H1 (cell line): ENCODE data around the gene TEAD1. TPM values are rescaled to one million over a fixed set of nuclear protein-coding genes. Genes with fewer than 3 reads are reported as not detected.

Source experiments
- CTCF ChIA-PET: fragments of 300-600 bp; sonication (Branson Sonifier 250); formaldehyde crosslinking; loops from one replicate; lab custom pipeline; 2021; ENCODE audit not compliant: partially characterized antibody; lab: Charles Lee
- POLR2A ChIA-PET: fragments of 300-600 bp; sonication (Branson Sonifier 250); formaldehyde crosslinking; loops from one replicate; lab custom pipeline; 2021; ENCODE audit warnings: inconsistent platforms; ENCODE audit not compliant: partially characterized antibody; lab: Charles Lee
- DNase-seq, 2 experiments: peaks; one replicate each; pipeline versions ENCODE4 v3.0.0 to v3.0.0-alpha.2; 2010 to 2022; ENCODE audit warnings: low spot score in 2 of 2, low read depth in 1 of 2, mixed read lengths in 1 of 2
- FAIRE-seq: peaks from 2 replicates; lab custom pipeline; 2011; peaks lifted over from hg19 to GRCh38; lab: Jason Lieb, UNC
- H2AFZ ChIP-seq: 2 replicates; pipeline ENCODE4 v1.8.1; 2012; ENCODE audit warnings: low read length, inconsistent platforms
- H2AK5ac ChIP-seq: 2 replicates; pipeline ENCODE4 v1.6.1; 2013; ENCODE audit warnings: low read depth, low read length
- H2BK120ac ChIP-seq: replicated peaks from 2 replicates; pipeline ENCODE3; 2013; ENCODE audit warnings: low read depth, low read length, inconsistent platforms
- H2BK12ac ChIP-seq: 2 replicates; pipeline ENCODE4 v1.6.1; 2013; ENCODE audit warnings: low read depth, low read length
- H2BK15ac ChIP-seq: 2 replicates; pipeline ENCODE4 v1.6.1; 2013; ENCODE audit warnings: low read length
- H2BK20ac ChIP-seq: 2 replicates; pipeline ENCODE4 v1.6.1; 2013; ENCODE audit warnings: low read length
- H2BK5ac ChIP-seq: 2 replicates; pipeline ENCODE4 v1.6.1; 2013; ENCODE audit warnings: low read depth, low read length
- H3K14ac ChIP-seq: 2 replicates; pipeline ENCODE4 v1.6.1; 2013; ENCODE audit warnings: inconsistent platforms; ENCODE audit not compliant: insufficient read length
- H3K18ac ChIP-seq: 2 replicates; pipeline ENCODE4 v1.6.1; 2013; ENCODE audit warnings: low read length; ENCODE audit errors: extremely low read depth
- H3K23ac ChIP-seq: 2 replicates; pipeline ENCODE4 v1.6.1; 2013; ENCODE audit warnings: inconsistent platforms; ENCODE audit not compliant: insufficient read length
- H3K23me2 ChIP-seq: 2 replicates; pipeline ENCODE4 v1.6.1; 2013; ENCODE audit warnings: low read depth, low read length
- H3K27ac ChIP-seq: 2 replicates; pipeline ENCODE4 v1.6.1; 2011; ENCODE audit warnings: low read depth, low read length, inconsistent platforms
- H3K27me3 ChIP-seq, 4 experiments: replicated peaks in 1 of 4; 1 replicate in 1 of 4; 2 replicates in 3 of 4; pipeline versions ENCODE4 v1.6.1 to v1.8.1; 2011 to 2013; ENCODE audit warnings: low read length in 3 of 4, mild to moderate bottlenecking in 3 of 4, inconsistent platforms in 2 of 4, mixed read lengths in 2 of 4, moderate library complexity in 1 of 4; ENCODE audit not compliant: control insufficient read depth in 3 of 4, insufficient read depth in 3 of 4; ENCODE audit errors: extremely low read depth in 1 of 4
- H3K36me3 ChIP-seq, 4 experiments: 2 replicates each; pipeline versions ENCODE4 v1.6.1 to v1.8.1; 2011 to 2013; ENCODE audit warnings: mild to moderate bottlenecking in 4 of 4, low read length in 3 of 4, moderate library complexity in 2 of 4, control low read depth in 1 of 4, inconsistent platforms in 1 of 4; ENCODE audit not compliant: insufficient read depth in 4 of 4, control insufficient read depth in 2 of 4
- H3K4ac ChIP-seq: replicated peaks from 2 replicates; pipeline ENCODE3; 2013; ENCODE audit warnings: low read length, low read depth, mixed read lengths, inconsistent platforms; ENCODE audit not compliant: insufficient read length
- H3K4me1 ChIP-seq, 4 experiments: replicated peaks in 1 of 4; 1 replicate in 1 of 4; 2 replicates in 3 of 4; pipeline versions ENCODE4 v1.6.1 to v1.8.1; 2011 to 2013; ENCODE audit warnings: low read length in 3 of 4, inconsistent platforms in 2 of 4, mixed read lengths in 1 of 4; ENCODE audit not compliant: insufficient read depth in 4 of 4, control insufficient read depth in 3 of 4
- H3K4me2 ChIP-seq, 2 experiments: 2 replicates each; pipeline versions ENCODE4 v1.6.1 to v1.8.1; 2011 to 2013; ENCODE audit warnings: low read depth in 2 of 2, low read length in 2 of 2, control low read depth in 1 of 2, inconsistent platforms in 1 of 2, mild to moderate bottlenecking in 1 of 2; ENCODE audit not compliant: insufficient read depth in 1 of 2
- H3K4me3 ChIP-seq, 4 experiments: fragments of 200-600, 300-600 bp in 1 of 4; sonication (generic), shearing (Covaris generic), sonication (Bioruptor Twin) in 1 of 4; 2 replicates each; pipeline versions ENCODE4 v1.5.1 to v1.8.1; 2011 to 2016; ENCODE audit warnings: low read length in 4 of 4, low read depth in 3 of 4, control low read depth in 2 of 4, inconsistent platforms in 2 of 4, mild to moderate bottlenecking in 2 of 4, mixed read lengths in 1 of 4, moderate library complexity in 1 of 4; ENCODE audit not compliant: insufficient read depth in 2 of 4; ENCODE audit errors: extremely low read depth in 1 of 4
- H3K56ac ChIP-seq: replicated peaks from 2 replicates; pipeline ENCODE3; 2013; ENCODE audit warnings: low read depth, mild to moderate bottlenecking, mixed read lengths, low read length, inconsistent platforms; ENCODE audit not compliant: insufficient read length
- H3K79me1 ChIP-seq: 2 replicates; pipeline ENCODE4 v1.6.1; 2013; ENCODE audit warnings: low read depth, low read length, control low read depth
- H3K79me2 ChIP-seq, 2 experiments: 2 replicates each; pipeline versions ENCODE4 v1.6.1 to v1.8.1; 2012 to 2013; ENCODE audit warnings: low read length in 2 of 2, mild to moderate bottlenecking in 2 of 2, inconsistent platforms in 1 of 2; ENCODE audit not compliant: insufficient read depth in 2 of 2, control insufficient read depth in 1 of 2
- H3K9ac ChIP-seq, 4 experiments: replicated peaks in 1 of 4; 1 replicate in 1 of 4; 2 replicates in 3 of 4; pipeline versions ENCODE4 v1.6.1 to v1.8.1; 2011 to 2013; ENCODE audit warnings: low read depth in 3 of 4, low read length in 3 of 4, control low read depth in 2 of 4, mild to moderate bottlenecking in 2 of 4, moderate library complexity in 2 of 4, inconsistent platforms in 1 of 4; ENCODE audit errors: extremely low read depth in 1 of 4
- H3K9me3 ChIP-seq, 2 experiments: 2 replicates each; pipeline versions ENCODE4 v1.6.1 to v1.8.1; 2012 to 2013; ENCODE audit warnings: mild to moderate bottlenecking in 2 of 2, moderate library complexity in 2 of 2, control low read depth in 1 of 2, inconsistent platforms in 1 of 2, low read depth in 1 of 2, low read length in 1 of 2, mixed read lengths in 1 of 2; ENCODE audit not compliant: insufficient read depth in 2 of 2
- H4K20me1 ChIP-seq, 2 experiments: replicated peaks in 1 of 2; 2 replicates each; pipeline versions ENCODE3 to v1.8.1; 2011 to 2013; ENCODE audit warnings: inconsistent platforms in 2 of 2, low read length in 2 of 2, mild to moderate bottlenecking in 1 of 2; ENCODE audit not compliant: insufficient read depth in 2 of 2, control insufficient read depth in 1 of 2
- H4K5ac ChIP-seq: 2 replicates; pipeline ENCODE4 v1.6.1; 2013; ENCODE audit warnings: low read length, low read depth, mixed read lengths, inconsistent platforms; ENCODE audit not compliant: insufficient read length
- H4K8ac ChIP-seq: 2 replicates; pipeline ENCODE4 v1.8.0; 2013; ENCODE audit warnings: mild to moderate bottlenecking, moderate library complexity, low read length, inconsistent platforms; ENCODE audit not compliant: insufficient read depth; ENCODE audit errors: extremely low read depth
- H4K91ac ChIP-seq: replicated peaks from 2 replicates; pipeline ENCODE3; 2013; ENCODE audit warnings: low read length, mixed read lengths, inconsistent platforms; ENCODE audit not compliant: insufficient read length
- BRCA1 ChIP-seq: IDR thresholded peaks from 2 replicates; pipeline ENCODE4 v1.6.1; 2012; ENCODE audit warnings: low read depth, low read length, improper control_type of control experiment
- CHD1 ChIP-seq: IDR thresholded peaks from 2 replicates; pipeline ENCODE4 v1.6.1; 2012; ENCODE audit warnings: low read depth, low read length, improper control_type of control experiment
- EGR1 ChIP-seq: IDR thresholded peaks from 2 replicates; pipeline ENCODE4 v1.6.1; 2011; ENCODE audit warnings: low read depth, low read length, borderline replicate concordance
- JUND ChIP-seq: IDR thresholded peaks from 2 replicates; pipeline ENCODE4 v1.6.1; 2011; ENCODE audit warnings: mild to moderate bottlenecking, improper control_type of control experiment, low read length
- POU5F1 ChIP-seq: IDR thresholded peaks from 2 replicates; pipeline ENCODE4 v1.6.1; 2011; ENCODE audit warnings: low read depth, mild to moderate bottlenecking, low read length, moderate library complexity
- RFX5 ChIP-seq: IDR thresholded peaks from 2 replicates; pipeline ENCODE4 v1.6.1; 2011; ENCODE audit warnings: low read depth, low read length, improper control_type of control experiment, borderline replicate concordance
- SIX5 ChIP-seq: IDR thresholded peaks from 2 replicates; pipeline ENCODE4 v1.6.1; 2011; ENCODE audit warnings: mild to moderate bottlenecking, low read depth, low read length
- SUZ12 ChIP-seq: fragments of 200-600 bp; sonication (generic); IDR thresholded peaks from 2 replicates; pipeline ENCODE4 v1.6.1; 2012; ENCODE audit warnings: mild to moderate bottlenecking, inconsistent platforms, low read length, moderate library complexity, mixed read lengths
- TBP ChIP-seq: IDR thresholded peaks from 2 replicates; pipeline ENCODE4 v1.6.1; 2011; ENCODE audit warnings: low read depth, low read length, improper control_type of control experiment
- TEAD4 ChIP-seq: IDR thresholded peaks from 2 replicates; pipeline ENCODE4 v1.6.1; 2012; ENCODE audit warnings: low read depth, low read length, inconsistent platforms, mixed read lengths
- WGBS, 2 experiments: shearing (Covaris generic) in 1 of 2; methylation state at CpG; one replicate each; pipeline versions ENCODE4 v1.1.6 to v1.1.7; 2013 to 2015; ENCODE audit warnings: low lambda C conversion rate in 2 of 2, mixed read lengths in 2 of 2, inconsistent platforms in 1 of 2, low coverage in 1 of 2, missing lambda C conversion rate in 1 of 2; ENCODE audit not compliant: insufficient replicate concordance in 2 of 2, insufficient coverage in 1 of 2, insufficient read length in 1 of 2; ENCODE audit errors: extremely low coverage in 1 of 2, missing lambda C conversion rate in 1 of 2; 5-methylcytosine and 5-hydroxymethylcytosine counted together
- polyA plus RNA-seq, 7 experiments: library from polyadenylated mRNA; depleted of rRNA in 3 of 7; stranded (reverse) in 5 of 7; unstranded in 2 of 7; fragments of >200 nt in 5 of 7; fragments of 200-250 nt in 2 of 7; gene quantifications; 1 replicate in 5 of 7; 2 replicates in 1 of 7; 4 replicates in 1 of 7; pipeline versions ENCODE4 v1.2.1 to v1.2.3, GENCODE V29; 2011 to 2013; ENCODE audit warnings: missing spikeins in 2 of 7, mixed read lengths in 2 of 7
- total RNA-seq: library from RNA; stranded (reverse); fragmentation: NEBNext Ultra II Directional; extraction: Animal tissue kit (Norgen Biotek cat#: 25700); gene quantifications from 2 replicates; pipeline ENCODE4 v1.2.1, GENCODE V29; 2021
- TF ChIP-seq, protein P1 (sequence below): IDR thresholded peaks from 2 replicates; pipeline ENCODE4 v1.6.1; 2012; ENCODE audit warnings: low read length, inconsistent platforms
- TF ChIP-seq, protein P2 (sequence below): IDR thresholded peaks from 2 replicates; pipeline ENCODE4 v1.6.1; 2012; ENCODE audit warnings: inconsistent platforms

The TEAD1 gene
- total and polyA plus RNA-seq, 2 of the 8 experiments (the other 6 are each of a cell fraction or from before 2014, with no cell fraction given), result 15.6 to 67.4 TPM

DNA sequence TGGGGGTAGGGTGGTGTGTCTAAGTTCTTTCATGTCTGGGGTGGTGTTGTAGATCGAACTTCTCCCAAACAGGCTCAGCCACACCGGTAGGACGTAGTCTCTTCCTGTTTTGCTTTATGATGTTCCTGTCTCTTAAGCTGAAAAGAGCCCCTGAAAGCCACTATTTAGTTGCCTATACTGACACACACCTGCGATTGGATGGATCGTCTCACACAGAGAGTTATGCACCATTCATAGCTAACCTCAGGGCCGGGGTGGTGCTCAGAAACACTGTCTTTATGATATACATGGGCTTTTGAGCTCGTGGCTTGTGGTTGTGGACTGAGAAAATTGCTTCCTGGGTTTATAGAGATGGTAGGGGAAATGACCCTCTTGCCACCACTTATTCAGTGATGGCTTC lies 137.6 kb downstream of the TEAD1 start:
- Histone ChIP-seq H2BK120ac (no peak overlapping the region), H3K14ac (no peak overlapping the region), H2BK20ac (no peak overlapping the region), H3K9me3 (no peaks in the 10 kb centered on the region), H2BK12ac (no peak overlapping the region), H2AK5ac (no peak overlapping the region), H4K5ac (no peak overlapping the region), H3K4me1 (peaks cover 5 to 20% (median 13%) of the 10 kb centered on the region in 4 experiments), H3K23ac (no peak overlapping the region), H3K79me2 (peaks cover 0 to 88% of the 10 kb centered on the region in 2 experiments; a peak in 2 of 4 replicates), H4K91ac (no peak overlapping the region), H3K18ac (no peak overlapping the region), H4K8ac (no peak overlapping the region), H3K9ac (no peak overlapping the region), H3K79me1 (peaks cover 14% of the 10 kb centered on the region; the same call in 1 of the 2 replicates), H3K56ac (no peak overlapping the region), H3K27ac (no peak overlapping the region), H3K27me3 (no peaks in the 10 kb centered on the region), H3K23me2 (no peaks in the 10 kb centered on the region), H3K4me2 (no peak overlapping the region), H2AFZ (no peak overlapping the region), H2BK5ac (no peak overlapping the region), H3K36me3 (no peaks in the 10 kb centered on the region), H2BK15ac (no peak overlapping the region), H3K4me3 (no peak overlapping the region), H3K4ac (no peak overlapping the region), H4K20me1 (peaks cover 0 to 3% of the 10 kb centered on the region in 2 experiments)
- no peak for DNase-seq
- POLR2A ChIA-PET, result interaction anchor here (1.1 kb wide), 1 partner anchor 11 kb away, joined by 3 read pairs; no protein-coding TSS in a partner anchor
- CTCF ChIA-PET, result interaction anchor here (1.0 to 4.7 kb wide), 3 partner anchors 13 to 87 kb away, joined by 3 to 19 read pairs (median 4); no protein-coding TSS in a partner anchor
- WGBS, 2 experiments, result 94% methylated on average over 7 of the region's 7 CpGs; no CpG with 5 or more reads in 1 of the 2 experiments
- FAIRE-seq, result no peak
- TF ChIP-seq, protein P1, sequence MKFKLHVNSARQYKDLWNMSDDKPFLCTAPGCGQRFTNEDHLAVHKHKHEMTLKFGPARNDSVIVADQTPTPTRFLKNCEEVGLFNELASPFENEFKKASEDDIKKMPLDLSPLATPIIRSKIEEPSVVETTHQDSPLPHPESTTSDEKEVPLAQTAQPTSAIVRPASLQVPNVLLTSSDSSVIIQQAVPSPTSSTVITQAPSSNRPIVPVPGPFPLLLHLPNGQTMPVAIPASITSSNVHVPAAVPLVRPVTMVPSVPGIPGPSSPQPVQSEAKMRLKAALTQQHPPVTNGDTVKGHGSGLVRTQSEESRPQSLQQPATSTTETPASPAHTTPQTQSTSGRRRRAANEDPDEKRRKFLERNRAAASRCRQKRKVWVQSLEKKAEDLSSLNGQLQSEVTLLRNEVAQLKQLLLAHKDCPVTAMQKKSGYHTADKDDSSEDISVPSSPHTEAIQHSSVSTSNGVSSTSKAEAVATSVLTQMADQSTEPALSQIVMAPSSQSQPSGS, result no peak
- TF ChIP-seq TBP, result no peak
- TF ChIP-seq POU5F1, result no peak
- TF ChIP-seq SIX5, result no peak
- no peak for TF ChIP-seq SUZ12
- no peak for TF ChIP-seq CHD1
- no peak for TF ChIP-seq EGR1
- no peak for TF ChIP-seq BRCA1
- TF ChIP-seq JUND, result no peak
- TF ChIP-seq, protein P2, sequence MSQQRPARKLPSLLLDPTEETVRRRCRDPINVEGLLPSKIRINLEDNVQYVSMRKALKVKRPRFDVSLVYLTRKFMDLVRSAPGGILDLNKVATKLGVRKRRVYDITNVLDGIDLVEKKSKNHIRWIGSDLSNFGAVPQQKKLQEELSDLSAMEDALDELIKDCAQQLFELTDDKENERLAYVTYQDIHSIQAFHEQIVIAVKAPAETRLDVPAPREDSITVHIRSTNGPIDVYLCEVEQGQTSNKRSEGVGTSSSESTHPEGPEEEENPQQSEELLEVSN, result no peak
- no peak for TF ChIP-seq RFX5
- TF ChIP-seq TEAD4, result no peak
